HG03469 (cell line): ENCODE measurements around the gene RANBP10.
"Not testable (repeated sequence)": the region's sequence is repeated elsewhere in the genome, so short reads cannot be mapped to it uniquely, and the experiment has no call there.

Experiments
- ATAC-seq: cut with Tn5 transposase; IDR thresholded peaks from one replicate; pipeline ENCODE4 v1.9.1; 2021; ENCODE audit warnings: mild to moderate bottlenecking, moderate library complexity, moderate number of reproducible peaks; ENCODE audit not compliant: unreplicated experiment

RANBP10 gene

GRCh38 chr16:67780847-67781564 lies 25.4 kb downstream of the RANBP10 start:
- ATAC-seq, result no peak

DNA sequence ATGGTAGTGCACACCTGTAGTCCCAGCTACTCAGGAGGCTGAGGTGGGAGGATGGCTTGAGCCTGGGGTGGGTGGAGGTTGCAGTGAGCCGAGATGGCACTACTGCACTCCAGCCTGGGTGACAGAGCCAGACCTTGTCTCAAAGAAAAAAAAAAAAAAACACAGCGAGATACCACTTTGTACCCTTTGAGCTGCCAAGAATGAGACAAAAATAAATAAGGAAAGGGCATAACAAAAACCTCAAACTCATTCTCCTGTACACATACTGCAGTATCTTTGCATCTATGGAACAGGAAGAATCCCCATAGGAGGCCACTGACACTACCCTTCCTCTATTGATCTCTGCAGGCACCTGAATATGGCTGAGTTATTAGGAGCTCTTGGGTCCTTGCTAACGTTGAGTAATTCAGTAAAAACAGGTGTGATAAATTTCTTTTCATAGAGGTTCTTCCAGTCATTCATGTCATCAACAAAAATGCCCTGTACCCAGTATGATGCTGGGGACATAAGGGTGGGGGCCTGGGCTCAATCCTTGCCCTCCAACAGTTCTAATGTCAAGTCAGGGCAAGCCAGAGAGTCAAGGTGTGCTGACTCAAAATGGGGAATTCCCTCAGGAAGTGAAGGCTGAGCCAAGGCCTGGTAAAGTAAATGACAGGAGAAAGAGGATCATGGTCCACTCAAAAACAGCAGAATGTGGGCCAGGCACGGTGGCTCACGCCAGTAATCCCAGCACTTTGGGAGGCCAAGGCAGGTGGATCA lies 26.9 kb downstream of the RANBP10 start:
- no peak for ATAC-seq

DNA sequence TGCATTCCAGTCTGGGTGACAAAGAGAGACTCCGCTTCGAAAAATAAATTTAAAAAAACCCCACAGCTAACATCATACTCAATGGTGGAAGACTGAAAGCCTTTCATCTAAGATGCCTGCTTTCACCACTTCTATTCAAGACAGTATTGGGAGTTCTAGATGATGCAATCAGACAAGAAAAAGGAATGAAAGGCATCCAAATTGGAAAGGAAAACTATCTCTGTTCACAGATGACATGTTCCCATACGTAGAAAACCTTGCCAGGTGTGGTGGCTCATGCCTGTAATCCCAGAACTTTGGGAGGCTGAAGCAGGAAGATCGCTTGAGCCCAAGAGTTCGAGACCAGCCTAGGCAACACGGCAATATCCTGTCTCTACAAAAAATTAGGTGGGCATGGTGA lies 31.1 kb downstream of the RANBP10 start:
- no peak for ATAC-seq

GRCh38 chr16:67774457-67774853 lies 31.9 kb downstream of the RANBP10 start:
- no peak for ATAC-seq

DNA sequence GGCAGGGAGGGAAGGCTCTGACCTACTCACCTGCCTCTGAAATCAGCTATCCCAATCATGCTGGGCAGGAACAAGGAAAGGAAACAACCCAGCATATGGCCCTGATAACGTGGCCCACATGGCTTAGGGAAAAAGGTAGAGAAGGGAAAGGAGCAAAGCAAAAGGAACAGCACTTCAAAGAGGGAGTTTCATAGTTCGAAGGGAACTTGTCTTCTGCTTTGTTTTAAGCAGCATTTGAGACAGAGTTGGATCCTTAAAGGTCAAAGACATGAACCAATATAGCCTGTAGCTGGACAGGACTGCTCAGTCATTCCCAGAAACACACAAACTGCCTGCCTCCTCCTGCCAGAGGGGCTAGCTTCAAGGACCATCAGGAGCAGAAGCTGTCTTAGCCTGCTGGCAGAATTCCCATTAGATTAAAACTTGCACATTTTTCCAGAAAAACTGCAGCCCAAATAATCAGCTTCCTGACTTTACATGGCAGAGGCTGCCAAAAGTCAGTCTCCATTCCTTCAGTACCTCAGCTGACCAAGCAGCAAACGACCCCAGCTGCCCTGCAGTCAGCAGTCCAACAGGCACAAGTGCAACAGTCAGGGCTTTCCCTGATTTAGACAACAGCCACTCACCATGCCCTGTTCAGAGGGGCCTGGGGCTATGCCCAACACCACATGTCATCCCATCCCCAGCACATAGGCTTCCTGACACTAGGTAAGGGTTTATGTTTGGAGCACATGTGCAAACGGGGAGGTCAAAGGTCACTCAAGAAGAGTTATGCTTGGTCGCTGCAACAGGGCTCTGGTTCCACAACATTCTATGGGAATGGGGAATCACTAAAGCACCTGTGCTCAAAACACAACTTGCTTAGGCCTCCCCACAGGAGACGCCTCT lies 32.5 kb downstream of the RANBP10 start:
- no peak for ATAC-seq

DNA sequence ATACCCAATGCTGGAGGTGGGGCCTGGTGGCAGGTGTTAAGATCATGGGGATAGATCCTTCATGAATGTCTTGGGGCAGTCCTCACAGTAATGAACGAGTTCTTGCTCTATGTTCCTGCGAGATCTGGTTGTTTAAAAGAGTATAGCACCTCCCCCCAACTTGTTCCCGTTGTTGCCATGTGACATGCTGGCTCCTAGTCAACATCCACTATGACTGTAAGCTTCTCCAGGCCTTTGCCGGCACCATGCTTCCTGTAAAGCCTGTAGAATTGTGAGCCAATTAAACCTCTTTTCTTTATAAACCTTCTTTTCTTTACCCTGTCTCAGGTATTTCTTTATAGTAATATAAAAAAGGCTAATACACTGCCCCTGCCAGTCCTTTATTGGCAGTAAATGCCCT lies 33.3 kb downstream of the RANBP10 start:
- ATAC-seq, result no peak

DNA sequence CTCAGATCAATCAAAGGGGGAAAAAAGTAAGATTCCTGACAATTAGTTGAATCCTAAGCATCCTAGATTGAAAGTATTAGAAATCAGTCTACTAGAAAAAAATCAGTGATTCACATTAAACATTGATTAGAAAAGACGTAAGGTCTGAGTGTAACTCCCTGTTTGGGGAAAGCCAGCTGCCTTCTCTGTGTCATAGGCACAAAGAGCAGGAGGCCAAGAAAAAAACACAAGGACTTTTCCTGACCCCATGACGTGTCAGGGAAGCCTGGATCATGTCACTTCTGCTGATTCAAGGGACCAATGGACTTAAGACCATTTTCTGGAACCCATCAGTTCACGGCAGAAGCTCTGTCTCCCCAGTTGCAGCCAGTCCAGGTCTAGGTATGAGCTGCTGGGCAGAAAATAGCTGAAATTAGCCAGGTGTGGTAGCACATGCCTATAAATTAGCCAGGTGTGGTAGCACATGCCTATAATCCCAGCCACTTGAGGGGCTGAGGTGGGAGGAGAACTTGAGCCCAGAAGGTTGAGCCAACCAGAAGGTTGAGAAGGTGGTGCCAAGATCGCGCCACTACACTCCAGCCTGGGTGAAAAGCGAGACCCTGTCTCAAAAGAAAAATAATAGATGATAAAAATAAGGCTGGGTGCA lies 35.9 kb downstream of the RANBP10 start:
- ATAC-seq, result no peak

DNA sequence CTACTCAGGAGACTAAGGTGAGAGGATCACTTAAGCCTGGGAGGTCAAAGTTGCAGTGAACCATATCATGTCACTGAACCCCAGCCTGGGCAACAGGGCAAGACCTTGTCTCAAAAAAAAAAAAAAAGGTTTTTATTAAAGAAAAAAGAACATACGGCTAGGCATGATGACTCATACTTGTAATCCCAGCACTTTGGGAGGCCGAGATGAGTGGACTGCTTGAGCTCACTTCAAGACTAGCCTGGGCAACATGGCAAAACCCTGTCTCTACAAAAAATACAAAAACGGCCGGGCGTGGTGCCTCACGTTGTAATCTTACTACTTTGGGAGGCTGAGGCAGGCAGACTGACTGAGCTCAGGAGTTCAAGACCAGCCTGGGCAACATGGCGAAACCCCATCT lies 38.4 kb downstream of the RANBP10 start:
- ATAC-seq, result no peak

GRCh38 chr16:67766291-67766690 lies 40.1 kb downstream of the RANBP10 start:
- ATAC-seq, result no peak

GRCh38 chr16:67764158-67764667 lies 42.1 kb downstream of the RANBP10 start:
- no peak for ATAC-seq

GRCh38 chr16:67763066-67763465 lies 43.3 kb downstream of the RANBP10 start:
- no peak for ATAC-seq

- ATAC-seq, result no peak
Observed at GRCh38 chr16:67762385-67762784, 44.0 kb downstream of the RANBP10 start.

DNA sequence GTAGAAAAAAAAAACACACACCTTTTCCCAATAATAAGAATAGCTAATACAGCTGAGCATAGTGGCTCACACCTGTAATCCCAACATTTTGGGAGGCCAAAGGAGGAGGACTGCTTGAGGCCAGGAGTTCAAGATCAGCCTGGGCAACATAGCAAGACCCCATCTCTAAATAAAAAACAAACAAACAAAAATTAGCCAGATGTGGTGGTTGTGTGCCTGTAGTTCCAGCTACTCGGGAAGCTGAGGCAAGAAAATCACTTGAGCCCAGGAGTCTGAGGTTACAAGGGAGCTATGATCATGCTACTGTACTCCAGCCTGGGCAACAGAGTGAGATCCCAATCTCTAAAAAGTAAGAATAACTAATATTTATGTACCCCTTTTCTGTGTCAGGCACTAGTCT lies 44.4 kb downstream of the RANBP10 start:
- no peak for ATAC-seq

DNA sequence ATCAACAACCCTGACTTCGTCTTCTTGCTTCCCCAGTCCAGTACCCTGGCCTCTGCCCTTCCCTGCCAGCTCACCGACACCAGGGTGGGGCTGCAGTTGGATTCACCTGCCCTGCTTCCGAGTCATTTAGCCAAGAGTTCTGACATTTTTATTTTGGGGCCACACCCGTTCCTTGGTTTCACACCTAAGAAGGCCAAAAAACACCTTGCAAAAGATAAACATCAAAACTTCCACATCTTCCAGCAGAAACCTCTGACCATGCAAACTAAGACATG lies 45.5 kb downstream of the RANBP10 start:
- no peak for ATAC-seq

GRCh38 chr16:67760206-67760955 lies 46.0 kb downstream of the RANBP10 start:
- ATAC-seq, result no peak

GRCh38 chr16:67758966-67759365 lies 47.4 kb downstream of the RANBP10 start:
- ATAC-seq, result no peak

- no peak for ATAC-seq
Observed at GRCh38 chr16:67758006-67758405, 48.4 kb downstream of the RANBP10 start.

GRCh38 chr16:67752641-67753040 lies 53.7 kb downstream of the RANBP10 start:
- ATAC-seq, result no peak

- not testable (repeated sequence) for ATAC-seq
Observed at GRCh38 chr16:67751331-67751730, 55.0 kb downstream of the RANBP10 start.

DNA sequence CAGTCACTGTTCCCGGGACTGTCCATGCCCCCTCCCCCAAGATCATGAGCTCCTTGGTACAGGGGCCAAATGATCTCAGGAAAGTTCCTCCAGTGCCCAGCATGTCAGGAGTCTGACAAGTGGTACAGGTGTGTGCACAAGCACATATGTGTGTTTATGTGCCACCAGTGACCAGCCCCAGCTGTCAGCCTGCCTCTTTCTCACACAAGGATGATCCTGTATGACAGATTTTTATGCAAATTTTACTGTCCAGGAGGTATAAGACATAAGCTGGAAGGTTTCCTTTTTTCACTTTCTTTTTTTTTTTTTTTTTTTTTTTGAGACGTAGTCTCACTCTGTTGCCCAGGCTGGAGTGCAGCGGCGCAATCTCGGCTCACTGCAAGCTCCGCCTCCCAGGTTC lies 55.9 kb downstream of the RANBP10 start:
- peak; percentile 42 for ATAC-seq
